NCI-H748 treated with DMSO at 0.1 percent for 48 hours (cell line): Measurements from ENCODE around the gene FOXI3.

ENCODE experiments used
- DNase-seq: peaks from one replicate; lab custom pipeline; 2025; lab: John Stamatoyannopoulos, UW

Gene FOXI3

GRCh38 chr2:88452565-88452905 lies at the start of gene FOXI3:
Gene FOXI3 (minus strand): TSS chr2:88452693. CDS start chr2:88452535, 158 bp downstream.
- DNase-seq, result no peak

- DNase-seq, result no peak
Measured at GRCh38 chr2:88500691-88501090, 48.2 kb upstream of the FOXI3 start.

- DNase-seq, result no peak
Measured at GRCh38 chr2:88499204-88499603, 46.7 kb upstream of the FOXI3 start.

- DNase-seq, result no peak
Measured at GRCh38 chr2:88493481-88493880, 41.0 kb upstream of the FOXI3 start.

- DNase-seq, result no peak
Measured at GRCh38 chr2:88492002-88492401, 39.5 kb upstream of the FOXI3 start.

- no peak for DNase-seq
Measured at GRCh38 chr2:88489181-88489580, 36.7 kb upstream of the FOXI3 start.

- no peak for DNase-seq
Measured at GRCh38 chr2:88483200-88483599, 30.7 kb upstream of the FOXI3 start.

- peak; percentile 45 for DNase-seq
Measured at GRCh38 chr2:88481691-88482336, 29.3 kb upstream of the FOXI3 start.

- no peak for DNase-seq
Measured at GRCh38 chr2:88472811-88473210, 20.3 kb upstream of the FOXI3 start.

- DNase-seq, result no peak
Measured at GRCh38 chr2:88471083-88471942, 18.8 kb upstream of the FOXI3 start.

- DNase-seq, result no peak
Measured at GRCh38 chr2:88469202-88470114, 17.0 kb upstream of the FOXI3 start.

GRCh38 chr2:88464153-88464552 lies 11.7 kb upstream of the FOXI3 start:
- DNase-seq, result no peak

GRCh38 chr2:88458633-88459032 lies 6.1 kb upstream of the FOXI3 start:
- DNase-seq, result no peak

- DNase-seq, result peak; percentile 6
Measured at GRCh38 chr2:88452980-88453582, 588 bp upstream of the FOXI3 start.

GRCh38 chr2:88451811-88452564 lies 505 bp downstream of the FOXI3 start:
- DNase-seq, result peak; percentile 26

- DNase-seq, result peak; percentile 6
Measured at GRCh38 chr2:88450925-88451810, 1.3 kb downstream of the FOXI3 start.

- DNase-seq, result no peak
Measured at GRCh38 chr2:88450186-88450585, 2.3 kb downstream of the FOXI3 start.

- DNase-seq, result no peak
Measured at GRCh38 chr2:88448248-88448647, 4.2 kb downstream of the FOXI3 start.

GRCh38 chr2:88443353-88443938 lies 9.0 kb downstream of the FOXI3 start:
- DNase-seq, result no peak

GRCh38 chr2:88442473-88442872 lies 10.0 kb downstream of the FOXI3 start:
- no peak for DNase-seq
